Uterus (tissue), 2 donors: ENCODE data around the gene S100Z.

Source experiments
- CTCF ChIP-seq, 4 experiments: fragments of 200-600 bp in 2 of 4; fragments of 450-650 bp in 2 of 4; sonication (generic) in 2 of 4; IDR thresholded peaks; one replicate each; pipeline ENCODE4 v1.5.1; 2016 to 2019; ENCODE audit warnings: antibody characterized with exemption in 4 of 4, mild to moderate bottlenecking in 2 of 4, moderate library complexity in 1 of 4
- POLR2A ChIP-seq, 2 donors: fragments of 450-650 bp; IDR thresholded peaks; one replicate each; pipeline ENCODE4 v1.6.1; 2016; ENCODE audit warnings: antibody characterized with exemption in 2 of 2, mild to moderate bottlenecking in 1 of 2, moderate library complexity in 1 of 2

- no peak for TF ChIP-seq CTCF (IDR thresholded peaks at IDR 0.05)
- TF ChIP-seq POLR2A (IDR thresholded peaks at IDR 0.05): no peak
Observed at GRCh38 chr5:76926329-76927105, 76.7 kb downstream of the S100Z start.
